AG20443 (cell line): ENCODE results near the gene TTN.

ENCODE experiments used
- DNase-seq: peaks from one replicate; pipeline ENCODE4 v3.0.0; 2012; ENCODE audit warnings: low spot score, mixed read lengths

TTN gene

GRCh38 chr2:178811901-178812300, 4.7 kb upstream of the TTN start:
- DNase-seq = no peak

GRCh38 chr2:178811045-178811444, 3.8 kb upstream of the TTN start:
- DNase-seq = no peak

GRCh38 chr2:178810422-178810821, 3.2 kb upstream of the TTN start:
- DNase-seq = no peak

- DNase-seq = no peak
Measured at GRCh38 chr2:178806543-178806942, 680 bp downstream of the TTN start.

- no peak for DNase-seq
Measured at GRCh38 chr2:178805457-178805856, 1.8 kb downstream of the TTN start.

- no peak for DNase-seq
Measured at GRCh38 chr2:178804791-178805190, 2.4 kb downstream of the TTN start.

- no peak for DNase-seq
Measured at GRCh38 chr2:178800510-178800909, 6.7 kb downstream of the TTN start.

- no peak for DNase-seq
Measured at GRCh38 chr2:178799305-178799704, 7.9 kb downstream of the TTN start.

GRCh38 chr2:178796079-178796677, 11.0 kb downstream of the TTN start:
- peak; percentile 39 for DNase-seq

- no peak for DNase-seq
Measured at GRCh38 chr2:178787934-178788333, 19.3 kb downstream of the TTN start.

- DNase-seq = no peak
Measured at GRCh38 chr2:178787155-178787554, 20.1 kb downstream of the TTN start.

GRCh38 chr2:178783889-178784288, 23.3 kb downstream of the TTN start:
- no peak for DNase-seq

- no peak for DNase-seq
Measured at GRCh38 chr2:178782236-178782635, 25.0 kb downstream of the TTN start.

GRCh38 chr2:178777577-178777976, 29.6 kb downstream of the TTN start:
- DNase-seq = no peak

GRCh38 chr2:178776751-178777150, 30.5 kb downstream of the TTN start:
- DNase-seq = no peak

GRCh38 chr2:178775975-178776374, 31.2 kb downstream of the TTN start:
- DNase-seq = no peak

- no peak for DNase-seq
Measured at GRCh38 chr2:178770518-178770917, 36.7 kb downstream of the TTN start.

- DNase-seq = no peak
Measured at GRCh38 chr2:178767094-178768060, 39.8 kb downstream of the TTN start.

- no peak for DNase-seq
Measured at GRCh38 chr2:178764097-178764496, 43.1 kb downstream of the TTN start.

- DNase-seq = peak; percentile 24
Measured at GRCh38 chr2:178761759-178762371, 45.4 kb downstream of the TTN start.

- peak; percentile 46 for DNase-seq
Measured at GRCh38 chr2:178756843-178757242, 50.4 kb downstream of the TTN start.

- no peak for DNase-seq
Measured at GRCh38 chr2:178756343-178756742, 50.9 kb downstream of the TTN start.

GRCh38 chr2:178747767-178748166, 59.5 kb downstream of the TTN start:
- DNase-seq = no peak
